Dedifferentiated amniotic fluid mesenchymal stem cell (primary cell): ENCODE data around the gene KCTD4.
A peak's percentile ranks its signal among the peaks of the same experiment; 100 is the strongest.

ENCODE experiments used
- DNase-seq: peaks from one replicate; pipeline ENCODE4 v3.0.0-alpha.2; 2016; ENCODE audit errors: extremely low spot score

Gene KCTD4

DNA sequence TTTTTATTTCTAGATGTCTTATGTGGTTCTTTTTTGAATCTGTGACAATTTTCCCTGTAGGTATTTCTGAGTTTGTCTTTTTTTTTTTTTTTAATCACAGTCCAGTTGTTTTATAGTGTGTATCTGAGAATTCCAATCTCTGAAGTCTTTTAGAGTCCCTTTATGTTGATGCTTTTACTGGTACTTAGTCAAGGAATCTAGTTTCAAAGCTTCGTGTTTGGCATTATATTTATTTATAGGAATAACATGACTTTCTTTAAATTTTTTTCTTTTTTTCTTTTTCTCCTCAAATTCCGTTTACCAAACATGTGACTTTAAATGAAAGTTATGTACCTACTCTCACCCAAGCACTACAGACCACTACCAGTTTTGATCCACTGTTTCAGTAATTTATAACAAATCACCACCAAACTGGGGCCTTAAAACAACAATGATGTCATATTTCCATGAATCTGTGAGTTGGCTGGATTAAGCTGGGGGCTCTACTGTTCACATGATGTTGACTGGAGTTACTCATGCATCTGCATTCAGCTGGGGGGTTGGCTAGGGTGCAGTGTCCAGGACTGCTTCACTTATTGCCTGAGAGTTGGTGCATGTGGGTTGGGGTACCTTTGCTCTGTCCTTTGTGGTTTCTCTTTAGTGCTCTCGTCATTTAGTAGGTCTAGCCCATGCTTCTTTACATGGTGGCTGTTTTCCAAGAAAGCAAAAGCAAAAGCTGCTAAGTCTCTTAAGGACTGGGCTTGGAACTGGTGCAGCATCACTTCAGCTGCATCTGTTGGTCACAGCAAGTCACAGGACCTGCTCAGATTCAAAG is 22.3 kb downstream of the KCTD4 start:
- peak; percentile 38 for DNase-seq

GRCh38 chr13:45174478-45174877 is 26.4 kb downstream of the KCTD4 start:
- DNase-seq, result no peak

DNA sequence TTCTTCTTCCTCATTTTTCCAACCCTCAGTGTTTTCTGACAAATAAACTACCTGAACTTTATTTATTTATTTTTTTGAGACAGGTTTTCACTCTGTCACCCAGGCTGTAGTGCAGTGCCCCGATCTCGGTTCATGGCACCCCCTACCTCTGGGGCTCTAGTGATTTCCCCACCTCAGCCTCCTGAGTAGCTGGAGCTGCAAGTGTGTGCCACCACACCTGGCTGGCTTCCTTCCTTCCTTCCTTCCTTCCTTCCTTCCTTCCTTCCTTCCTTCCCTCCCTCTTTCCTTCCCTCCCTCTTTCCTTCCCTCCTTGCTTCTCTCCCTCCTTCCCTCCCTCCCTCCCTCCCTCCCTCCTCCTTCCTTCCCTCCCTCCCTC is 32.3 kb downstream of the KCTD4 start:
- no peak for DNase-seq

- DNase-seq, result no peak
Observed at GRCh38 chr13:45167611-45168554, 33.0 kb downstream of the KCTD4 start.

DNA sequence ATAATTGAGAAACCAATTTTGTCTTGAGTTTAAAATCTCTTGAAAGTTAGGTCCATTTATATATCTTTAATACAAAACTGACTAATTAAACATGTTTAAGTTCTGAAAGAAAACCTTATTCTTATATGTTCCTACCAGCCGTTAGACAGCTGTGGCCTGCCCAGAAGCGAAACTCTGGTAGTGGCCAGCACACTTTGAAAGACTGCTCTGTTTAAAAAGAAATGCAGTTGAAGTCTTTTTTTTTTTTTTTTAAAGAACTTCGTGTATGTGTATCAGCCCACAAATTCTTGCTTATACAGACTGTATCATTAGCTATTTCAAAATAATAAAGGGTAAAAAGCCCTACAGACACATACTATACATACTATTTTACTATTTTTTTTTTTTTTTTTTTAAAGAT is 34.0 kb downstream of the KCTD4 start:
- DNase-seq, result no peak

DNA sequence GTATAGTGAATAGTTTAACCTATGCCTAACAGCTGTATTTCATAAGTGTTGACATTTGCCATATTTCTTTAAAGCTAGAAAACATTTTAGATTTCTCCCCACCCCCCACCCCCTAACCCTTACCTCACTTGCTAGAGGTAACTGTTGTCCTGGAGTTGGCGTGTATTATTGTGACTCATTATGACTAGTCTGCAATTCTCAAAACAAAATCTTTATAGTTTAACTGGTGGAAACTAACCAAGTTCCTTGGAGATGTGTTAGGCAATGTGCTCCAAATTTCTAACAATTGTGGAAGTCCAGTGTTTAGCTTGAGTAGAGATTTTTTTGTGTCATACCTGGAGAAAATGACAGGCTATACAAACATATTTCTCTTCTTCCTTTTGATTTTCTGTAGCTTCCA is 38.0 kb downstream of the KCTD4 start:
- DNase-seq, result peak; percentile 48

DNA sequence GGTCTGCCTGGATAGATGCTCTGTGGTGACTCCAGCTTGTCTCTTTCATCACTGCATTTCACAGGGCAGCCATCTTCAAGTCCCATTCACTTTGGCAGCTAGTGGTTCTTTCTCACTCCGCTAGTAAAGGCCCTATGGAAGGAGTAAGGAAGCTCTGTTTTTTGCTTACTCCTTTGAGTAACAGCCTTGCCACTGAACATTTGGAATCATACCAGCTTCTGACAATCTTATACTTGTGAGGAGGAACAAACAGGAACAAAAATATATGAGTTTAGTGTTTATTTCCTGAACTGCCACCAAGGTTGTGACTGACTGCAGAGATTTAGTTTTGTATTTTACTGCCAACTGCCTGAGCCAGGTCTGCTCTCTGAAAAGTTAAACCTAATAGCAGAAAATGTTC is 38.7 kb downstream of the KCTD4 start:
- DNase-seq, result peak; percentile 15

DNA sequence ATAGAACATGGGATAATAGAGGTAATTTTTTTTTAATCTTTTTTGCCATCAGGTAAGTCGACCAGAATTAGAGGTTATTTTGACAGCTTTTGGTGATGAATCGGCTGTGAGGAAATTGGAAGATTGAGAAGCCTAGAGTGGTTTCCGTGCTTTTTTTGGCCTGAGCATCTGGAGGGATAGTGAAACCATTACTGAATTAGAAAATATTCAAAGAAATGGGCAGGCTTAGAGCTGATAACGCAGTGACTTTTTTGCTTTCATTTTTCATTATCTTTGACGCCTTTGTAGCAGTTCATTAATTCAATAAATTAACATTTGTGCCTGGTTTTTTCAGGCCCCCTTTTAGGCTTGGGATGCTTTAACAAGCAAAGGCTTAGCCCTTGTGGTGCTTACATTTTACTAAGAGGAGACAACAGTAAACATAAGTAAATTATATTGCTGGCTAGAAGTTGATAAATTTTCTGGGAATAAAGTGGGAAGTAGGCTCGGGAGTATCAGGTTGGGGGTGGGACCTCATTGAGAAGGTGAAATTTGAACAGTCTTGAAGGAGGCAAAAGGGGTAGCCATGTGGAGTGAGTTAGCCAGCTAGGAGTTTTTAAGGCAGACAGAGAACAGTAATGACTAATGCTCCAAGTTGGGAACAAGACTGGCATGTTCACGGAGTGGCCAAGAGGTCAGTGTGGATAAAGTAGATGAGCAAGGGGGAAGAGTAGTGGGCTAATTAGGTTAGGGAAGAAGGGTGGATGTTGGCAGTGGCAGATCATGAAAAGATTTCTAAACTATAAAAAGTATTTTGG is 44.1 kb downstream of the KCTD4 start:
- no peak for DNase-seq

DNA sequence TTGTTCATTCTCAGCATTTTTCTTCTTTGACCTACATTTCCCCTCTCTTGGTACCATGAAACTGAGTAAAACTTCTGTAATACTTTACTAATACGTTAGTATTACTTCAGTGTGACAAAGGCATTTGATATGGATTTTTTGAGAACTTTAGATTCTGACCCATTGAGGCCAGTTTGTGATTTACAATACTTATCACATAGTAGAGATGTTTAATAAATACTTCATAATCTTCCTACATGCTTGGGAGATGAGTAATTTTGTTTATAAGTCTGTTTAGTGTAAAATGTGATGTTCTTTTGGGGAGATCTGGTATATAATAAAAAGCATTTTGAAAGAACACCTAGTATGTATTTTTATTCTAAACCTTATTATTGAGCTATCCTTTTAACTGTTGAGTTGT is 50.9 kb downstream of the KCTD4 start:
- no peak for DNase-seq

DNA sequence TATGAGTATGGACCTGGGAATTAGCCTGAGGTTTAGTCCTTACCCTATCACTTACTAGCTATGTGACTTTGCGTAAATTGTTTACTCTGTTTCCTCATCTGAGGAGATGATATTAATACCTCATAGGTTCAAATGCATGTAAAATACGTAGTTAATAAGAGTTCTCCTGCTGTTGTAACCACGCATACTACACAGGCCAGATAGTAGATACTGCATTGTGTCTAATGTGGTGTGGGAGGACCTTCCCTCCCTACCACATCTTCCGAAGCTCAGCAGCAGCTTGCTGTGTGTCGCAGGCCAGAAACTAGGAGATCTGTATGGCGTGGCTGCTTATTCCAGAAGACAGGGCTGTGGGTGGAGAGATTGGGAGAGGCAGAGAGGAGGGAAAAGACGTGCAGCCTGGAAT is 57.5 kb downstream of the KCTD4 start:
- no peak for DNase-seq
